ENCODE results near the gene FSIP1.
A peak's percentile ranks its signal among the peaks of the same experiment; 100 is the strongest.

Gene FSIP1

GRCh38 chr15:39642011-39642640 lies 140.5 kb downstream of the FSIP1 start:
- H3K4me3 ChIP-seq (ENCODE audit: low read depth, low read length), result no peak overlapping the region
- DNase-seq (ENCODE audit: low read depth), result no peak
- TF ChIP-seq CTCF (IDR thresholded peaks at IDR 0.05; ENCODE audit: control insufficient read depth, extremely low read depth, insufficient read depth), result no peak

GRCh38 chr15:39641191-39641889 lies 141.3 kb downstream of the FSIP1 start:
- no peak overlapping the region for H3K4me3 ChIP-seq (ENCODE audit: low read depth, low read length)
- no peak for TF ChIP-seq CTCF (IDR thresholded peaks at IDR 0.05; ENCODE audit: control insufficient read depth, extremely low read depth, insufficient read depth)
- DNase-seq (ENCODE audit: low read depth), result peak; percentile 88

- no peak for TF ChIP-seq CTCF (IDR thresholded peaks at IDR 0.05; ENCODE audit: control insufficient read depth, extremely low read depth, insufficient read depth)
- no peak overlapping the region for H3K4me3 ChIP-seq (ENCODE audit: low read depth, low read length)
- peak; percentile 69 for DNase-seq (ENCODE audit: low read depth)
Observed at GRCh38 chr15:39640665-39641064, 142.0 kb downstream of the FSIP1 start.

GRCh38 chr15:39639037-39639436 lies 143.6 kb downstream of the FSIP1 start:
- H3K4me3 ChIP-seq (ENCODE audit: low read depth, low read length), result no peak overlapping the region
- no peak for DNase-seq (ENCODE audit: low read depth)
- no peak for TF ChIP-seq CTCF (IDR thresholded peaks at IDR 0.05; ENCODE audit: control insufficient read depth, extremely low read depth, insufficient read depth)

- H3K4me3 ChIP-seq (ENCODE audit: low read depth, low read length), result no peak overlapping the region
- no peak for DNase-seq (ENCODE audit: low read depth)
- no peak for TF ChIP-seq CTCF (IDR thresholded peaks at IDR 0.05; ENCODE audit: control insufficient read depth, extremely low read depth, insufficient read depth)
Observed at GRCh38 chr15:39638041-39638440, 144.6 kb downstream of the FSIP1 start.

- DNase-seq (ENCODE audit: low read depth), result no peak
- no peak for TF ChIP-seq CTCF (IDR thresholded peaks at IDR 0.05; ENCODE audit: control insufficient read depth, extremely low read depth, insufficient read depth)
- no peak overlapping the region for H3K4me3 ChIP-seq (ENCODE audit: low read depth, low read length)
Observed at GRCh38 chr15:39631357-39631756, 151.3 kb downstream of the FSIP1 start.

All from LNCaP clone FGC (cell line).